Measurements from ENCODE around the gene SCN7A.

SCN7A gene

GRCh38 chr2:166444306-166444705 lies 49.7 kb downstream of the SCN7A start:
- H3K4me3 ChIP-seq (ENCODE audit: low read depth, low read length), result no peak overlapping the region
- CTCF ChIA-PET, result no interaction called here
- POLR2A ChIA-PET, result no interaction called here
- no peak for DNase-seq (ENCODE audit: low read depth, low spot score)
- TF ChIP-seq, protein P1, sequence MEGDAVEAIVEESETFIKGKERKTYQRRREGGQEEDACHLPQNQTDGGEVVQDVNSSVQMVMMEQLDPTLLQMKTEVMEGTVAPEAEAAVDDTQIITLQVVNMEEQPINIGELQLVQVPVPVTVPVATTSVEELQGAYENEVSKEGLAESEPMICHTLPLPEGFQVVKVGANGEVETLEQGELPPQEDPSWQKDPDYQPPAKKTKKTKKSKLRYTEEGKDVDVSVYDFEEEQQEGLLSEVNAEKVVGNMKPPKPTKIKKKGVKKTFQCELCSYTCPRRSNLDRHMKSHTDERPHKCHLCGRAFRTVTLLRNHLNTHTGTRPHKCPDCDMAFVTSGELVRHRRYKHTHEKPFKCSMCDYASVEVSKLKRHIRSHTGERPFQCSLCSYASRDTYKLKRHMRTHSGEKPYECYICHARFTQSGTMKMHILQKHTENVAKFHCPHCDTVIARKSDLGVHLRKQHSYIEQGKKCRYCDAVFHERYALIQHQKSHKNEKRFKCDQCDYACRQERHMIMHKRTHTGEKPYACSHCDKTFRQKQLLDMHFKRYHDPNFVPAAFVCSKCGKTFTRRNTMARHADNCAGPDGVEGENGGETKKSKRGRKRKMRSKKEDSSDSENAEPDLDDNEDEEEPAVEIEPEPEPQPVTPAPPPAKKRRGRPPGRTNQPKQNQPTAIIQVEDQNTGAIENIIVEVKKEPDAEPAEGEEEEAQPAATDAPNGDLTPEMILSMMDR (IDR thresholded peaks at IDR 0.05; ENCODE audit: insufficient read depth, low read length, missing control alignments), result no peak

- no peak for DNase-seq (ENCODE audit: low read depth, low spot score)
- no peak overlapping the region for H3K4me3 ChIP-seq (ENCODE audit: low read depth, low read length)
- POLR2A ChIA-PET, result no interaction called here
- TF ChIP-seq, protein P1 (IDR thresholded peaks at IDR 0.05; ENCODE audit: insufficient read depth, low read length, missing control alignments), result no peak
- CTCF ChIA-PET, result no interaction called here
These were observed 53.7 kb downstream of the SCN7A start for GRCh38 chr2:166440313-166440712.

DNA sequence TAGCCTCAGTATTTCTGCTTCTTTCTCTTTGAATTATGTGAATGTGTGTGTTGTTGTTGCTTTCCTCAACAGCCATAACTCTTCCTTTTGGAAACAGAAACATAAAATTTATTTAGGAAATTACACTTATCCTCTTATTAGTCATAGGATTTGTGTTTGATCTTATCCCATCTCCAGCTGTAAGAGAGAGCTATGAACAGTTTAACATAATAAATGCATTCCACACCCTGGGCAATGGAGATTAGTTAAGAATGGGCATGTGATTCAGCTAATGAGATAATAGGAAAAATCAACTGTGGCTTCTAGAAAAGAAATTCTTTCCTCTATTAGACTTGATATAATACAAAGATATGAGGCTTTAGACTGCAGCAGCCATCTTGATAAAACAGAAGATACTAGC lies 55.0 kb downstream of the SCN7A start:
- ChIA-PET CTCF (no interaction called here), POLR2A (no interaction called here)
- H3K4me3 ChIP-seq (ENCODE audit: low read depth, low read length), result no peak overlapping the region
- DNase-seq (ENCODE audit: low read depth, low spot score), result no peak
- TF ChIP-seq, protein P1 (IDR thresholded peaks at IDR 0.05; ENCODE audit: insufficient read depth, low read length, missing control alignments), result no peak

DNA sequence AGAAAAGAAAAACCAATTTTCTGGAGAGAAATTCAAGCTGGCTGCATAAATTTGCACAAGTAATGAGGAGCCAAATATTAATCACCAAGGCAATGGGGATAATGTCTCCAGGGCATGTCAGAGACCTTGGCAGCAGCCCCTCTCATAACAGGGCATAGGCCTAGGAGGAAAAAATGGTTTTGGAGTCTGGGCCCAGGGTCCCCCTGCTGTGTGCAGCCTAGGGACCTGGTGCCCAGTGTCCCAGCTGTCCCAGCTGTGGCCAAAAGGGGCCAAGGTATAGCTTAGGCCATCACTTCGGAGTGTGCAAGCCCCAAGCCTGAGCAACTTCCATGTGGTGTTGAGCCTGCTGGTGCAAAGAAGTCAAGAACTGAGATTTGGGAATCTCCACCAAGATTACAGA lies 57.1 kb downstream of the SCN7A start:
- ChIA-PET CTCF (no interaction called here), POLR2A (no interaction called here)
- TF ChIP-seq, protein P1 (IDR thresholded peaks at IDR 0.05; ENCODE audit: insufficient read depth, low read length, missing control alignments), result no peak
- DNase-seq (ENCODE audit: low read depth, low spot score), result no peak
- H3K4me3 ChIP-seq (ENCODE audit: low read depth, low read length), result no peak overlapping the region

GRCh38 chr2:166436189-166436588 lies 57.9 kb downstream of the SCN7A start:
- POLR2A ChIA-PET, result no interaction called here
- CTCF ChIA-PET, result no interaction called here
- no peak for DNase-seq (ENCODE audit: low read depth, low spot score)
- TF ChIP-seq, protein P1 (IDR thresholded peaks at IDR 0.05; ENCODE audit: insufficient read depth, low read length, missing control alignments), result no peak
- no peak overlapping the region for H3K4me3 ChIP-seq (ENCODE audit: low read depth, low read length)

DNA sequence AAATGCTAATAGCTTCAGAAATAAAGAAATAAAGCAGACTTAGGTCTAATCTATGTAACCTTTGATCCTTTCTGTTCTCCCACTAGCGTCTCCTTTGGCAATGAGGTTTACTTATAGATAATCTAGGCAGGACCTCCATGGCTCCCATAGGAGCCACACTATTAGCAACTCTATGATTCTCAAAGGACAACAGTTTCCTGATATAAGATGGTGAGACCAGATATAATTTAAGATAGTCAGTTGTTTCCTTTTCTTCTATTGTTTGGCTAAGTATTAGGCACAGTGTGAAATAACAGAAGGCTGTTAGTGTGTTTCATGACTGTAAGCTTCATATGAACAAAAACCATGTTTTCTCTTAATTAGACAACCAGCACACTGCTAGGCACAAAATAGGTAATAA lies 59.6 kb downstream of the SCN7A start:
- TF ChIP-seq, protein P1 (IDR thresholded peaks at IDR 0.05; ENCODE audit: insufficient read depth, low read length, missing control alignments), result no peak
- DNase-seq (ENCODE audit: low read depth, low spot score), result no peak
- CTCF ChIA-PET, result no interaction called here
- POLR2A ChIA-PET, result no interaction called here
- no peak overlapping the region for H3K4me3 ChIP-seq (ENCODE audit: low read depth, low read length)

All from AG04449 (cell line).